Upper lobe of left lung (tissue), 4 donors: ENCODE results near the gene PREX1.

Experiments used
- CTCF ChIP-seq, 6 experiments: fragments of 450-650 bp in 4 of 6; fragments of 200-600 bp in 2 of 6; sonication (generic) in 2 of 6; IDR thresholded peaks; one replicate each; pipeline ENCODE4 v1.5.1; 2016 to 2019; ENCODE audit warnings: antibody characterized with exemption in 6 of 6
- POLR2A ChIP-seq, 4 donors: fragments of 450-650 bp; IDR thresholded peaks; one replicate each; pipeline ENCODE4 v1.5.1; 2016 to 2017; ENCODE audit warnings: antibody characterized with exemption in 4 of 4, mild to moderate bottlenecking in 2 of 4
- POLR2AphosphoS5 ChIP-seq, 2 donors: sonication (generic); formaldehyde crosslinking; IDR thresholded peaks; one replicate each; pipeline ENCODE4 v1.5.1; 2017; ENCODE audit warnings: antibody characterized with exemption in 2 of 2

GRCh38 chr20:48828734-48829460 lies 1.1 kb upstream of the PREX1 start:
- TF ChIP-seq CTCF (IDR thresholded peaks at IDR 0.05) (no peak), POLR2AphosphoS5 (IDR thresholded peaks at IDR 0.05) (no peak), POLR2A (IDR thresholded peaks at IDR 0.05) (no peak)
